NCI-H510A treated with DMSO at 0.1 percent for 48 hours (cell line): ENCODE measurements around the gene EAPP.
"Not testable (repeated sequence)": the region's sequence is repeated elsewhere in the genome, so short reads cannot be mapped to it uniquely, and the experiment has no call there.

Source experiments
- DNase-seq: peaks from one replicate; lab custom pipeline; 2025; lab: John Stamatoyannopoulos, UW

Gene EAPP

GRCh38 chr14:34479694-34480093 lies 59.8 kb downstream of the EAPP start:
- no peak for DNase-seq

GRCh38 chr14:34478261-34478660 lies 61.2 kb downstream of the EAPP start:
- no peak for DNase-seq

- DNase-seq: not testable (repeated sequence)
Observed at GRCh38 chr14:34476036-34476435, 63.5 kb downstream of the EAPP start.

- DNase-seq: no peak
Observed at GRCh38 chr14:34475163-34475562, 64.3 kb downstream of the EAPP start.

GRCh38 chr14:34474187-34474679 lies 65.3 kb downstream of the EAPP start:
- DNase-seq: no peak

GRCh38 chr14:34472706-34473279 lies 66.7 kb downstream of the EAPP start:
- no peak for DNase-seq

- DNase-seq: no peak
Observed at GRCh38 chr14:34470319-34470718, 69.2 kb downstream of the EAPP start.

GRCh38 chr14:34466691-34467090 lies 72.8 kb downstream of the EAPP start:
- no peak for DNase-seq
